WTC11 (cell line): Measurements from ENCODE around the gene NPSR1. TPM values are rescaled to one million over a fixed set of nuclear protein-coding genes. Genes with fewer than 3 reads are reported as not detected.

Source experiments
- ATAC-seq: fragments of 200-7000 bp; cut with Tn5 transposase; 2 replicates; pipeline ENCODE4 v1.10.0; 2021; ENCODE audit warnings: mild to moderate bottlenecking, moderate library complexity
- CTCF ChIA-PET: fragments of 300-600 bp; sonication (Branson Sonifier 250); formaldehyde crosslinking; loops from one replicate; lab custom pipeline; 2021; ENCODE audit warnings: antibody characterized with exemption; lab: Charles Lee
- POLR2A ChIA-PET: fragments of 350-600 bp; sonication (Branson Sonifier 250); formaldehyde crosslinking; loops from one replicate; lab custom pipeline; 2021; ENCODE audit warnings: antibody characterized with exemption; lab: Charles Lee
- DNase-seq: peaks from one replicate; pipeline ENCODE4 v3.0.0; 2021; ENCODE audit warnings: low spot score
- H3K27ac Mint-ChIP-seq: 2 replicates; pipeline ENCODE4 v1.8.0; 2021; ENCODE audit warnings: mixed read lengths
- H3K27me3 Mint-ChIP-seq: 2 replicates; pipeline ENCODE4 v1.8.0; 2021; ENCODE audit warnings: low read depth, mild to moderate bottlenecking, moderate library complexity, mixed read lengths
- H3K36me3 Mint-ChIP-seq: 2 replicates; pipeline ENCODE4 v1.8.0; 2021; ENCODE audit warnings: mixed read lengths
- H3K4me1 Mint-ChIP-seq: 2 replicates; pipeline ENCODE4 v1.8.0; 2022; ENCODE audit warnings: mixed read lengths
- H3K4me3 Mint-ChIP-seq: 2 replicates; pipeline ENCODE4 v1.8.0; 2021; ENCODE audit warnings: mild to moderate bottlenecking, moderate library complexity, mixed read lengths
- H3K9me3 Mint-ChIP-seq: 2 replicates; pipeline ENCODE4 v1.8.0; 2021; ENCODE audit warnings: mixed read lengths
- ATF3 ChIP-seq: sonication (generic); formaldehyde crosslinking; conservative IDR thresholded peaks from 2 replicates; pipeline ENCODE4 v1.8.1; 2022; ENCODE audit warnings: mild to moderate bottlenecking, missing genetic modification reagents
- CBFB ChIP-seq: sonication (generic); formaldehyde crosslinking; IDR thresholded peaks from 2 replicates; pipeline ENCODE4 v1.8.1; 2022; ENCODE audit warnings: mild to moderate bottlenecking, low read depth, missing genetic modification reagents
- CREM ChIP-seq: sonication (generic); formaldehyde crosslinking; IDR thresholded peaks from 2 replicates; pipeline ENCODE4 v1.8.1; 2022; ENCODE audit warnings: mild to moderate bottlenecking, missing genetic modification reagents, moderate library complexity
- ETV6 ChIP-seq: sonication (generic); formaldehyde crosslinking; IDR thresholded peaks from 2 replicates; pipeline ENCODE4 v1.8.1; 2022; ENCODE audit warnings: mild to moderate bottlenecking, missing genetic modification reagents
- FOXP1 ChIP-seq: sonication (generic); formaldehyde crosslinking; IDR thresholded peaks from 2 replicates; pipeline ENCODE4 v1.8.0; 2022; ENCODE audit warnings: missing genetic modification reagents, mild to moderate bottlenecking, moderate library complexity, borderline replicate concordance
- GABPB1 ChIP-seq: sonication (generic); formaldehyde crosslinking; IDR thresholded peaks from 2 replicates; pipeline ENCODE4 v1.8.1; 2023; ENCODE audit warnings: mild to moderate bottlenecking, missing genetic modification reagents
- GTF2I ChIP-seq: fragments of 250-450 bp; sonication (Bioruptor Pico); conservative IDR thresholded peaks from 2 replicates; pipeline ENCODE4 v1.4.0; 2021; ENCODE audit warnings: mild to moderate bottlenecking
- JUN ChIP-seq: sonication (generic); formaldehyde crosslinking; IDR thresholded peaks from 2 replicates; pipeline ENCODE4 v1.8.0; 2023; ENCODE audit warnings: mild to moderate bottlenecking, missing genetic modification reagents
- MYBL2 ChIP-seq: sonication (generic); formaldehyde crosslinking; IDR thresholded peaks from 2 replicates; pipeline ENCODE4 v1.8.1; 2023; ENCODE audit warnings: mild to moderate bottlenecking, moderate library complexity, missing genetic modification reagents
- NR1H2 ChIP-seq: sonication (generic); formaldehyde crosslinking; IDR thresholded peaks from 2 replicates; pipeline ENCODE4 v1.9.0; 2021; ENCODE audit warnings: mild to moderate bottlenecking, moderate library complexity, missing genetic modification reagents
- OVOL2 ChIP-seq: fragments of 250-450 bp; sonication (Bioruptor Pico); IDR thresholded peaks from 2 replicates; pipeline ENCODE4 v1.9.0; 2021; ENCODE audit warnings: mild to moderate bottlenecking, borderline replicate concordance
- PRRX2 ChIP-seq: fragments of 250-450 bp; sonication (Bioruptor Pico); IDR thresholded peaks from 2 replicates; pipeline ENCODE4 v1.8.0; 2021; ENCODE audit warnings: mild to moderate bottlenecking
- RELA ChIP-seq: sonication (generic); formaldehyde crosslinking; IDR thresholded peaks from 2 replicates; pipeline ENCODE4 v1.8.1; 2022; ENCODE audit warnings: missing genetic modification reagents, mild to moderate bottlenecking, borderline replicate concordance
- TEAD1 ChIP-seq: sonication (generic); formaldehyde crosslinking; IDR thresholded peaks from 2 replicates; pipeline ENCODE4 v1.8.0; 2022; ENCODE audit warnings: mild to moderate bottlenecking, missing genetic modification reagents
- ZNF263 ChIP-seq: sonication (generic); formaldehyde crosslinking; IDR thresholded peaks from 2 replicates; pipeline ENCODE4 v1.8.1; 2022; ENCODE audit warnings: low read depth, mild to moderate bottlenecking, moderate library complexity, missing genetic modification reagents
- total RNA-seq: library from RNA; stranded (reverse); gene quantifications from 3 replicates; pipeline ENCODE4 v1.2.3, GENCODE V29; 2021
- TF ChIP-seq, protein P1 (sequence below): fragments of 200-600 bp; IDR thresholded peaks from 2 replicates; pipeline ENCODE4 v1.8.0; 2022; ENCODE audit warnings: antibody characterized with exemption
- TF ChIP-seq, protein P2 (sequence below): fragments of 250-450 bp; sonication (Bioruptor Pico); IDR thresholded peaks from 2 replicates; pipeline ENCODE4 v1.9.0; 2021; ENCODE audit warnings: mild to moderate bottlenecking
- TF ChIP-seq, protein P3 (sequence below): sonication (generic); formaldehyde crosslinking; IDR thresholded peaks from 2 replicates; pipeline ENCODE4 v1.8.0; 2023; ENCODE audit warnings: missing genetic modification reagents, mild to moderate bottlenecking, borderline replicate concordance

The NPSR1 gene
- total RNA-seq, 1 experiment from 2014 or later = not detected

DNA sequence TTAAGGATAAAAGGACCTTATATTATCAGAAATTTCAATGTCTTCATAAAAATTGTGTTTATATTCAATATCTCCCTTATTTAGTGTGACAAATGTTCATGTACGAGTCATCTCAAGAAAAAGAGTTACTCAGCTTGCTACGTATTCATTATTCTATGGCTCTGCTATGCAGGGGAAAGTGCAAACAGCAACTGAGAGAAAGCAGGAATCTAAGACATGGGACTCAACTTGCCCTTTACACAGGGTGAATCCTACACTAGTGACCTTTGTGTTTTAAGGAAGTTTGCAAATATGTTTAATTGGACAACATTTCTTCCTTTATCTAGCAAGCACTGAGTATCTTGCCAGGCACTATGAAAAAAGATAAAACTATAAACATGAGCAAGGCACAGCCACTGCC lies 104.7 kb downstream of the NPSR1 start:
- ATAC-seq = no peak

DNA sequence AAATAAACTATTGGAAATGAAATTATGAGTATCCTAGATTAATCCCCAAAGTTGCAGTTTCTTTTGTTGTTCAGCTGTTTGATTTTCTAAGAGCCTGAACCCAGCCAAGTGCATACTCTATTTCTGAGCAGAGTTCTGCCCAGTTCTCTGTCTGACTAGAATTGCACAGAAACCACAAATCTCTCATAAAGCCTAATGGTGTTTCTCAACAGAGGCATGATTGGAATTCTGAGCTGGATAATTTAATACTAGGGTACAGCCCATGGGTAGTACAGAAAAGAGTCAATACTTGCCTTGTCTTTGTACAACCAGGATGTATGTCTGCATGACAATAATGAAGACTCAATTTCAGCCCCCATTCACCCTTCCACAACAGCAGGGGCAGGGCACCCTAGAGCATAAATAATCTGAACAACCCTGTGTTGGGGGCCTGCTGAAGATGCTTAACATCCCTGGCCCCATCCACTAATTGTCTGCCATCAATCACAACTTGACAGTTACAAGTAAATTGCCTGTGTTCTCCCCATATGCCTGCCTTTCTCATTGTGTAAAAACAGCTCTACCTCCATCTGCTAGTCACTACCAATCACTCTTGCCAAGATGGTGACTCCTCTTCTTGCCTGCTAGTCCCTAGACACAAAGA lies 114.4 kb downstream of the NPSR1 start:
- TF ChIP-seq TEAD1 (CRISPR knock-in tag) = no peak
- TF ChIP-seq FOXP1 (CRISPR knock-in tag) = no peak
- no peak for TF ChIP-seq MYBL2 (CRISPR knock-in tag)
- no peak for TF ChIP-seq ATF3 (CRISPR knock-in tag)
- no peak for TF ChIP-seq ZNF263 (CRISPR knock-in tag)
- no peak for TF ChIP-seq OVOL2 (CRISPR knock-in tag)
- no peak for TF ChIP-seq GTF2I
- TF ChIP-seq GABPB1 (CRISPR knock-in tag) = no peak
- TF ChIP-seq JUN (CRISPR knock-in tag) = no peak
- TF ChIP-seq, protein P1, sequence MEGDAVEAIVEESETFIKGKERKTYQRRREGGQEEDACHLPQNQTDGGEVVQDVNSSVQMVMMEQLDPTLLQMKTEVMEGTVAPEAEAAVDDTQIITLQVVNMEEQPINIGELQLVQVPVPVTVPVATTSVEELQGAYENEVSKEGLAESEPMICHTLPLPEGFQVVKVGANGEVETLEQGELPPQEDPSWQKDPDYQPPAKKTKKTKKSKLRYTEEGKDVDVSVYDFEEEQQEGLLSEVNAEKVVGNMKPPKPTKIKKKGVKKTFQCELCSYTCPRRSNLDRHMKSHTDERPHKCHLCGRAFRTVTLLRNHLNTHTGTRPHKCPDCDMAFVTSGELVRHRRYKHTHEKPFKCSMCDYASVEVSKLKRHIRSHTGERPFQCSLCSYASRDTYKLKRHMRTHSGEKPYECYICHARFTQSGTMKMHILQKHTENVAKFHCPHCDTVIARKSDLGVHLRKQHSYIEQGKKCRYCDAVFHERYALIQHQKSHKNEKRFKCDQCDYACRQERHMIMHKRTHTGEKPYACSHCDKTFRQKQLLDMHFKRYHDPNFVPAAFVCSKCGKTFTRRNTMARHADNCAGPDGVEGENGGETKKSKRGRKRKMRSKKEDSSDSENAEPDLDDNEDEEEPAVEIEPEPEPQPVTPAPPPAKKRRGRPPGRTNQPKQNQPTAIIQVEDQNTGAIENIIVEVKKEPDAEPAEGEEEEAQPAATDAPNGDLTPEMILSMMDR = no peak
- TF ChIP-seq ETV6 (CRISPR knock-in tag) = no peak
- TF ChIP-seq, protein P2, sequence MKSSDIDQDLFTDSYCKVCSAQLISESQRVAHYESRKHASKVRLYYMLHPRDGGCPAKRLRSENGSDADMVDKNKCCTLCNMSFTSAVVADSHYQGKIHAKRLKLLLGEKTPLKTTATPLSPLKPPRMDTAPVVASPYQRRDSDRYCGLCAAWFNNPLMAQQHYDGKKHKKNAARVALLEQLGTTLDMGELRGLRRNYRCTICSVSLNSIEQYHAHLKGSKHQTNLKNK (CRISPR knock-in tag) = no peak
- no peak for TF ChIP-seq CBFB (CRISPR knock-in tag)
- TF ChIP-seq NR1H2 (CRISPR knock-in tag) = no peak
- no peak for TF ChIP-seq CREM (CRISPR knock-in tag)
- TF ChIP-seq, all 79 proteins: peak for 0
- Mint-ChIP-seq H3K9me3 (peaks cover 9% of the 10 kb centered on the region), H3K36me3 (0 out of 2 replicates have a peak, but pooled peaks cover 3% of the 10 kb centered on the region), H3K27me3 (no peaks in the 10 kb centered on the region), H3K27ac (no peak overlapping the region), H3K4me1 (peaks cover 6% of the 10 kb centered on the region), H3K4me3 (no peak overlapping the region)
- ATAC-seq (no peak), DNase-seq (no peak)
- ChIA-PET CTCF (no interaction called here), POLR2A (no interaction called here)

More for the DNA sequence above, 104.7 kb downstream of the NPSR1 start:
- Mint-ChIP-seq H3K4me1 (no peaks in the 10 kb centered on the region), H3K9me3 (no peaks in the 10 kb centered on the region; the same call in 1 of the 2 replicates), H3K4me3 (no peak overlapping the region), H3K27ac (no peak overlapping the region), H3K36me3 (no peaks in the 10 kb centered on the region), H3K27me3 (no peaks in the 10 kb centered on the region)
- CTCF ChIA-PET = no interaction called here
- POLR2A ChIA-PET = no interaction called here
- no peak for DNase-seq
- no peak for TF ChIP-seq MYBL2 (CRISPR knock-in tag)
- TF ChIP-seq, protein P3, sequence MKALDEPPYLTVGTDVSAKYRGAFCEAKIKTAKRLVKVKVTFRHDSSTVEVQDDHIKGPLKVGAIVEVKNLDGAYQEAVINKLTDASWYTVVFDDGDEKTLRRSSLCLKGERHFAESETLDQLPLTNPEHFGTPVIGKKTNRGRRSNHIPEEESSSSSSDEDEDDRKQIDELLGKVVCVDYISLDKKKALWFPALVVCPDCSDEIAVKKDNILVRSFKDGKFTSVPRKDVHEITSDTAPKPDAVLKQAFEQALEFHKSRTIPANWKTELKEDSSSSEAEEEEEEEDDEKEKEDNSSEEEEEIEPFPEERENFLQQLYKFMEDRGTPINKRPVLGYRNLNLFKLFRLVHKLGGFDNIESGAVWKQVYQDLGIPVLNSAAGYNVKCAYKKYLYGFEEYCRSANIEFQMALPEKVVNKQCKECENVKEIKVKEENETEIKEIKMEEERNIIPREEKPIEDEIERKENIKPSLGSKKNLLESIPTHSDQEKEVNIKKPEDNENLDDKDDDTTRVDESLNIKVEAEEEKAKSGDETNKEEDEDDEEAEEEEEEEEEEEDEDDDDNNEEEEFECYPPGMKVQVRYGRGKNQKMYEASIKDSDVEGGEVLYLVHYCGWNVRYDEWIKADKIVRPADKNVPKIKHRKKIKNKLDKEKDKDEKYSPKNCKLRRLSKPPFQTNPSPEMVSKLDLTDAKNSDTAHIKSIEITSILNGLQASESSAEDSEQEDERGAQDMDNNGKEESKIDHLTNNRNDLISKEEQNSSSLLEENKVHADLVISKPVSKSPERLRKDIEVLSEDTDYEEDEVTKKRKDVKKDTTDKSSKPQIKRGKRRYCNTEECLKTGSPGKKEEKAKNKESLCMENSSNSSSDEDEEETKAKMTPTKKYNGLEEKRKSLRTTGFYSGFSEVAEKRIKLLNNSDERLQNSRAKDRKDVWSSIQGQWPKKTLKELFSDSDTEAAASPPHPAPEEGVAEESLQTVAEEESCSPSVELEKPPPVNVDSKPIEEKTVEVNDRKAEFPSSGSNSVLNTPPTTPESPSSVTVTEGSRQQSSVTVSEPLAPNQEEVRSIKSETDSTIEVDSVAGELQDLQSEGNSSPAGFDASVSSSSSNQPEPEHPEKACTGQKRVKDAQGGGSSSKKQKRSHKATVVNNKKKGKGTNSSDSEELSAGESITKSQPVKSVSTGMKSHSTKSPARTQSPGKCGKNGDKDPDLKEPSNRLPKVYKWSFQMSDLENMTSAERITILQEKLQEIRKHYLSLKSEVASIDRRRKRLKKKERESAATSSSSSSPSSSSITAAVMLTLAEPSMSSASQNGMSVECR (CRISPR knock-in tag) = no peak
- no peak for TF ChIP-seq CREM (CRISPR knock-in tag)
- no peak for TF ChIP-seq RELA (CRISPR knock-in tag)
- no peak for TF ChIP-seq PRRX2 (CRISPR knock-in tag)
